ENCODE data around the gene ZMYND8.

GRCh38 chr20:47314647-47315338 lies 41.7 kb downstream of the ZMYND8 start:
- no peak for TF ChIP-seq POLR2AphosphoS5 (IDR thresholded peaks at IDR 0.05; ENCODE audit: low read depth, low read length)
- TF ChIP-seq CTCF (IDR thresholded peaks at IDR 0.05), result no peak

All from Panc1 (cell line).